Mucosa of descending colon (tissue), 3 donors: ENCODE measurements around the gene CSTF1. TPM values are rescaled to one million over a fixed set of nuclear protein-coding genes. Genes with fewer than 3 reads are reported as not detected.
A peak's percentile ranks its signal among the peaks of the same experiment; 100 is the strongest.

Source experiments
- ATAC-seq: fragments of 200-7000 bp; cut with Tn5 transposase; one replicate; pipeline ENCODE4 v1.9.1; 2020; ENCODE audit warnings: mild to moderate bottlenecking, moderate library complexity
- DNase-seq, 3 donors: peaks; one replicate each; pipeline ENCODE4 v3.0.0-alpha.2; 2020
- H3K36me3 ChIP-seq: fragments of 200-600 bp; one replicate; pipeline ENCODE4 v1.8.0; 2021; ENCODE audit warnings: low read depth, mild to moderate bottlenecking
- H3K4me1 ChIP-seq: fragments of 200-600 bp; one replicate; pipeline ENCODE4 v1.8.0; 2021; ENCODE audit warnings: low read depth, mild to moderate bottlenecking
- H3K4me3 ChIP-seq: fragments of 200-600 bp; one replicate; pipeline ENCODE4 v1.8.0; 2021; ENCODE audit warnings: mild to moderate bottlenecking
- H3K9me3 ChIP-seq: fragments of 200-600 bp; one replicate; pipeline ENCODE4 v1.8.0; 2021; ENCODE audit warnings: mild to moderate bottlenecking
- CTCF ChIP-seq: fragments of 200-600 bp; IDR thresholded peaks from one replicate; pipeline ENCODE4 v1.8.0; 2022; ENCODE audit warnings: antibody characterized with exemption, mild to moderate bottlenecking
- intact Hi-C, 2 donors: fragments of 100-400 bp; cut with DNase I in 1 of 2; cut with micrococcal nuclease in 1 of 2; formaldehyde crosslinking; loops; one replicate each; pipeline versions ENCODE4 v1.11.0 to v1.11.1; 2022; cut with DNase I, micrococcal nuclease
- total RNA-seq, 3 donors: library from RNA; stranded (reverse); fragmentation: NEBNext Ultra II Directional in 2 of 3; extraction: Animal tissue kit (Norgen Biotek cat#: 25700) in 2 of 3; gene quantifications; one replicate each; pipeline versions ENCODE4 v1.2.1 to v1.2.4, GENCODE V29; 2021 to 2023
- donor health status: DM: no; HTN: no; CAD: no; lungs with moderate emphysema.
- donor health status: DM: no; HTN: no; CAD: no.
- donor health status: DM: no; HTN: yes; CAD: no.

CSTF1 gene
- total RNA-seq, 3 donors from 2014 or later, result 23.0 to 27.3 (median 25.2) TPM

- Histone ChIP-seq H3K9me3 (no peaks in the 10 kb centered on the region), H3K4me3 (peak within 1 kb of the TSS; percentile 68), H3K36me3 (no peaks in the 10 kb centered on the region), H3K4me1 (peaks cover 8% of the 10 kb centered on the region)
- peak; percentile 85 to 92 (median 92) for DNase-seq
- intact Hi-C loops, result no loop called here
- ATAC-seq, result peak; percentile 99
- TF ChIP-seq CTCF, result no peak
These were observed 33.7 kb upstream of the CSTF1 start, which contains the start of gene FAM210B for GRCh38 chr20:56358600-56359211. TSS of gene FAM210B (plus strand) at chr20:56358974. CDS start at chr20:56359006, 32 bp downstream.

- intact Hi-C loops, result no loop called here
- no peak for TF ChIP-seq CTCF
- DNase-seq, result peak; percentile 48 to 68 (median 67)
- Histone ChIP-seq H3K36me3 (no peaks in the 10 kb centered on the region), H3K9me3 (no peaks in the 10 kb centered on the region), H3K4me1 (peaks cover 8% of the 10 kb centered on the region), H3K4me3 (peak overlapping the region; percentile 68)
- ATAC-seq, result peak; percentile 68
These were observed 33.0 kb upstream of the CSTF1 start for GRCh38 chr20:56359212-56360132.

GRCh38 chr20:56360133-56360907 lies 32.1 kb upstream of the CSTF1 start:
- intact Hi-C loops, result no loop called here
- ATAC-seq, result no peak

GRCh38 chr20:56360908-56361205 lies 31.6 kb upstream of the CSTF1 start:
- Histone ChIP-seq H3K4me1 (peaks cover 8% of the 10 kb centered on the region), H3K4me3 (no peak overlapping the region), H3K9me3 (no peaks in the 10 kb centered on the region), H3K36me3 (no peaks in the 10 kb centered on the region)
- ATAC-seq (no peak), DNase-seq (no peak)
- no peak for TF ChIP-seq CTCF
- intact Hi-C loops, result no loop called here

More at GRCh38 chr20:56360133-56360907, 32.1 kb upstream of the CSTF1 start:
- H3K9me3 ChIP-seq, result no peaks in the 10 kb centered on the region
- H3K36me3 ChIP-seq, result no peaks in the 10 kb centered on the region
- no peak overlapping the region for H3K4me3 ChIP-seq
- TF ChIP-seq CTCF, result no peak
- H3K4me1 ChIP-seq, result peaks cover 8% of the 10 kb centered on the region
- no peak for DNase-seq

- H3K36me3 ChIP-seq, result no peaks in the 10 kb centered on the region
- no peak for ATAC-seq
- no peak overlapping the region for H3K4me3 ChIP-seq
- DNase-seq, result no peak
- intact Hi-C loops, result no loop called here
- peaks cover 8% of the 10 kb centered on the region for H3K4me1 ChIP-seq
- no peak for TF ChIP-seq CTCF
- no peaks in the 10 kb centered on the region for H3K9me3 ChIP-seq
These were observed 30.5 kb upstream of the CSTF1 start for GRCh38 chr20:56361900-56362299.
